Caki2 (cell line): ENCODE data around the gene ST6GALNAC6. TPM values are rescaled to one million over a fixed set of nuclear protein-coding genes. Genes with fewer than 3 reads are reported as not detected.
A peak's percentile ranks its signal among the peaks of the same experiment; 100 is the strongest.

Source experiments
- DNase-seq: peaks from one replicate; pipeline ENCODE4 v3.0.0-alpha.2; 2015; ENCODE audit warnings: low read depth
- in situ Hi-C: cut with HindIII; loops from 2 replicates; pipeline ENCODE4 v1.10.0; 2016; ENCODE audit warnings: low sequenced_read_pairs, low pct_unique_long_range_greater_than_20kb, mixed read lengths
- total RNA-seq: library from RNA; depleted of rRNA; stranded (reverse); fragments of >200 nt; shearing (Covaris generic); gene quantifications from 2 replicates; pipeline ENCODE4 v1.2.3, GENCODE V29; 2014; ENCODE audit warnings: low replicate concordance

ST6GALNAC6 gene
- total RNA-seq, 1 experiment from 2014 or later: 22.8 TPM

- no peak for DNase-seq
- in situ Hi-C loops: no loop called here
Measured at GRCh38 chr9:127936347-127936852, 37.0 kb upstream of the ST6GALNAC6 start.

DNA sequence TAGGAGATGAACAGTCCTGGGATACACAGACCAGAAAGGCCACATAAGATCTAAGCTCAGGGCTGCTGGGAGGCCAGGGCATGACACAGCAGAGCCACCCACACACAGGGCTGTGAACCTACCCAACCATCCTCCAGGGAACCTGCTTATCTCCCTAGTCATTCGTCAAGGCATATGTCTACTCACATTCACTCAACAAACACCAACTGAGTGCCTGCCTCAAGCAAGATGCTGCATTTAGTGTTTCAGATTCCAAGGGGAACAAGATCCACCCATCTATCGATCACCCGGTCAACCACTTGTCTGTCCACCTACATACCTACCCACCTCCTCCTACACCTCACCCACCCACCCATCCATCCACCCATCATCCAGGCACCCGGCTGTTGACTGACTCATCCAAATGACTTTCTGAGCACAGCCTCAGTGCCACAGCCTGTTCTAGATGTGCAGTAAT, 36.4 kb upstream of the ST6GALNAC6 start:
- in situ Hi-C loops: no loop called here
- DNase-seq: no peak

GRCh38 chr9:127934986-127935385, 35.6 kb upstream of the ST6GALNAC6 start:
- DNase-seq: no peak
- in situ Hi-C loops: no loop called here

DNA sequence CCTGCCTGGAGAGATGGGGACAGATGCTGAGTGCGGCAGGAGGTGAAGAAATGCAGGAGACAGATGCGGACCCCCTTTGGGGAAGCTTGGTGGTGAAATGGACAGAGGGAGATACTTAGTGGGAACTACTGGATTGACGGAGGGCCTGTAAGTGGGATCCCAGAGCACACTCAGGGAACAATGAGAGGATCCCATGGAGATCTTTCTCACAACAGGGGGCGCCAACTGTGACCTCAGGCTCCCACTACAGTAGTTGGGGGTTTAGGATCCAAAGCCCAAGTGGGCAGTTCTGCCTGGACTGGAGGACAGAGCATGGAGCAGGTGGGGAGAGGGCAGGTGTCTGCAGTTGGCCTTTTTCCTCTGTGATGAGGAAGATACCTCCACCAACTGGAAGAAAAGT, 34.8 kb upstream of the ST6GALNAC6 start:
- DNase-seq: no peak
- in situ Hi-C loops: no loop called here

GRCh38 chr9:127931092-127931881, 31.9 kb upstream of the ST6GALNAC6 start:
- in situ Hi-C loops: no loop called here
- peak; percentile 93 for DNase-seq

DNA sequence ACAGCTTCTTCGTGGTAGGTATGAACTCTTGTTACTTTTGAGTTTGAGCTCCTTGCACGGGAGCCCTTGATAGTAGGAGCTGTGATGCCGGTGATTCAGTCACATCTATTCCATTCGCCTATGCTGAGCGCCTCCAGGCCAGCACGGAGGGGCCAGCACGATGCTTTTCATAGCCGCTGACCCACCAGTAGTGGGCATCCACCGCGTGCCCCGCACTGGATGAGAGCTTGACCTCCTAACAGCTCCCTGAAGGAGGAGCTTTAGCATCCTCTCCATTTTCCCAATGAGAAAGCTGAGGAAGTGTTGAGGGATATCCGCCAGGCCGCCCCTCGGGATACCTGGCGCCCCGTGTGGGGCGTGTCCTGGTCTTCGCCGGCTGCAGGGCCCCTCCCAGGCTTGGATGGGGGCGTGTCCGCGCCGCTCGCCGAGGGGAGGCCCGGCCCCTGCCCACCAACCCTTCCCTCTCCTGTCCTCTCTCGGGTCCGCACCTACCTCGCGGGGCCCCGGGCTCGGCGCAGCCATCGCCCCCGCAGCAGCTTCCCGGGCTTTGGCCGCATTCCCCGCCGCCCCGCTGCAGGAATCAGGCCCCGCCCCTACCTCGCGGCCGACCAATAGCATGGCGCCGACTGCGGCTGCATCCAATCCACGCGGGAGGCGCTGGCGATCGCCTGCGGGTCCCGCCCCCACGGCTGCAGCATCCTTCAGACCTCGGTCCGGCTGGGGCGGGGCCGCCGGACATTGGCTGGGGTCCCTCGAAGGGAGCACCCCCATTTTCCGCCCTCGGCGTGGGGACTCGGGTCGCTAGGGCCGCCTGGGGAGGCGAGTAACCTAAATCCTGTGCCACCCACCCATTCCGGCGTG, 31.1 kb upstream of the ST6GALNAC6 start, which contains the start of gene PIP5KL1:
TSS of gene PIP5KL1 (minus strand) at position 547 of the 861 bp plus-strand sequence. CDS start at position 522, 25 bp downstream.
- peak; percentile 82 for DNase-seq
- in situ Hi-C loops: no loop called here

DNA sequence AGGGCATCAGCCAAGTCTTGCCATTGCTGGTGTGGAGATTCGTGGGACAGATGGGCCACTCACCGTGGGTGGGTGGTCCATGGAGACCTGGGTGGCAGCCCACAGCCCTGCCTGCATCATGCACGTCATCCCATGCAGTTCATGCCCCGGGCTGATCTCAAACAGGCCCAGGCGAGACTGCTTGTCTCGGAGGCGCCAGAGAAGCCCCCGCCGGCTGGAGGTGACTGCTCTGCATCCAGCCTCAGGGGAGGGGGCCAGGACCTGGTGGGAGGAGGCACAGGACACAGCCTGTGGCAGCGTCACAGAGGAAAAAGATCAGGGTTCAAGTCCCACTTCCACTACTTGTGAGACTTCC, 30.2 kb upstream of the ST6GALNAC6 start:
- in situ Hi-C loops: no loop called here
- DNase-seq: no peak

- no peak for DNase-seq
- in situ Hi-C loops: no loop called here
Measured at GRCh38 chr9:127928676-127929624, 29.5 kb upstream of the ST6GALNAC6 start.

DNA sequence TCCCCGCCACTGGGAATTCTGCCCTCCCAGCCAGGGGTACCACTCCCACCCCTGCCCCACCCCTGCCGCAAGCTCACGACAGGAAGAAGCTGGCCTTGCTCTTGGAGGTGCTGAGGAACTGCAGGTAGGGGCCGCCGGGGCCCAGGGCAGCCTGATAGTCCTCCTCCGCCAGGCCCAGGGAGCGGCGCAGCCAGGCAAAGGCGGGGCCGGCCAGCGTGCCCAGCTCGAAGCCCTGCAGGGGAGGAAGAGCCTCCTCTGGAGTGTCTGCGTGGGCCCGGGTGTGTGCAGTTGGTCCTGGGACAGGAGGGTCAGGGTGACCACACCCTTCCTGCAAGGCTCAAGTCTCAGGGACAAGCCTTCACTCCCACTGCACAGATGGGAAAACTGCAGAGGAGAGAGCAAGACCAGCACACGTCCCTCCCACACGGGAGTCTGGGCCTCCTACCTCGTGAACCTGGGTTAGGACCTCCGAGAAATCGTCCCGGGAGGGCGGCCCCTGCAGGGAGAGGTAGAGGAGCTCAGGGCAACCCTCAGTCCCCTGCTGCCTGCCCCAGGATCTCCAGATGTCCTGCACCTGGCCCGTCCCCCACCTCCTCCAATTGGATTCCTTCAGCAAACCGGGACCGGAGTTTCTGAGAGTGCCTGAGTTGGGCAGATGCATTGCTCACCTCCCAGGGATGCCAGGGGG, 28.7 kb upstream of the ST6GALNAC6 start:
- in situ Hi-C loops: no loop called here
- DNase-seq: no peak

DNA sequence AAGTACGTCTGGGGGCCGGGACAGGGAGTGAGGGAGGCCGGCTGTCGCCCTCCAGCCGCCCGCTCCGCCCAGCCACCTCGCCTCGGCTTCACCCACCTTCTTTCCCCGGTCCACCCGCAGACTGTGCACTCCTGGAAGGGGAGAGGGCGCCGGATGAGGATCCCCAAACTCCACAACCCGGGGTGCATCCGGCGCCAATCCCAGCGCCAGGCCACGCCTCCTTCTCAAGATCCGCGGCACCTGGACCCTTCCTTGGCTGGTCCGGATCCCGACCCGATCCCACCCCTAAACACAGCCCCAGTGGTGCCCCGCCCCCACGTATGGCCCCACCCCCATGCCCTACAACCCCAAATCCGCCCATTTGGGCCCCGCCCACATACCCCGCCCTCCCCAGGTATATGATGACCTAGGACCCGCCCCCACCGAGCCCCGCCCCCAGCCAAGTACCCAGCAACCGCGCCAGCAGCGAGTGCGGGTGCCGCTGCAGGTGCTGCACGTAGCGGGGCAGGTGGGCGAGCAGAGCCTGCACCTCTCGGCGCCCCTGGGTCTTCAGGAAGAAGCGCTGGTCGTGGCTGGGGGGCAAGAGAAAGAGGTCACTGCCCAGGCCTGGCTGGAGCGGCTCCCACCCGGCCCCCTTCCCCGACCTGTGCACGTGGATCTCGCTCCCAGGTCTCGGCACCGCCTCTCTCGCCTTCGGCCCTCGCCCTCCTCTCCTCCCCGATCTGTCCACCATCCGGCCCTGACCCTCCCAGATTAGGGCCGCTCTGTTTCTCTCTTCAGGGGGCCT, 28.0 kb upstream of the ST6GALNAC6 start:
- no peak for DNase-seq
- in situ Hi-C loops: no loop called here

GRCh38 chr9:127926906-127927200, 27.4 kb upstream of the ST6GALNAC6 start:
- DNase-seq: no peak
- in situ Hi-C loops: no loop called here

DNA sequence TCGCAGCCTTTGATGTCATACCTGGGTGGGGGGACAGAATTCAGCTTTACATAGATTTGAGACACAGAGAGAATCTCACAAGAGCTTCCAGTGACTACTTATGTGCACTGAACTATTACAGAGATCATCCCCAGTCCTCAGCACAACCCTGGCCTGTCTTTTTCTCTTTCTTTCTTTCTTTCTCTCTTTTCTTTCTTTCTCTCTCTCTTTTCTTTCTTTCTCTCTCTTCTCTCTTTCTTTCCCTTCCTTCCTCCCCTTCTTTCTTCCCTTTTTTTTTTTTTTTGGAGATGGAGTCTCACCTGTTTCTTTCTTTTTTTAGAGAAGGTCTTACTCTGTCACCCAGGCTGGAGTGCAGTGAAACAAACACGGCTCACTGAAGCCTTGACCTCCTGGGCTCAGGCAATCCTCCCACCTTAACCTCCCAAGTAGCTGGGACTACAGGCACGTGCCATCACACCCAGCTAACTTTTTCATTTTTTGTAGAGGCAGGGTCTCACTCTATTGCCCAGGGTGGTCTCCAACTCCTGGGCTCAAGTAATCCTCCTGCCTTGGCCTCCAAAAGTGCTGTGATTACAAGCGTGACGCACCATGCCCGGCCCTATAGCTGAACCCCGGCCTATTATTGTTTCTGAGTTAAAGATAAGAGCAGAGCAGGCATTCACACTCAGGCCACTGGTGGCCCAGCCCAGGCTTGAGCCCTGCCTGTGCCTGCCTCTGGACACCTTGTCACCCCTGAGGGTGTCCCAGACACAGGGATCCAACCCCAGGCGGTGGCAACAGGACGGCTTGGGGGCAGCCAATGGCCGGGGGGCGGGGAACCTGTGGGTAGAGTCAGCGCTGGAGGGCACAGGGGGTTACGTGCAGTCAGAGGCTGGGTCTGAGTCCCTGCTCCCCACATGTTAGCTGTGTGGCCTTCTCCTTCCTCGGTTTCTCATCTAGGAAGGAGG, 26.8 kb upstream of the ST6GALNAC6 start:
- no peak for DNase-seq
- in situ Hi-C loops: no loop called here

GRCh38 chr9:127924736-127925444, 25.5 kb upstream of the ST6GALNAC6 start:
- in situ Hi-C loops: no loop called here
- DNase-seq: no peak

- in situ Hi-C loops: no loop called here
Measured at GRCh38 chr9:127923771-127924170, 24.4 kb upstream of the ST6GALNAC6 start.

DNA sequence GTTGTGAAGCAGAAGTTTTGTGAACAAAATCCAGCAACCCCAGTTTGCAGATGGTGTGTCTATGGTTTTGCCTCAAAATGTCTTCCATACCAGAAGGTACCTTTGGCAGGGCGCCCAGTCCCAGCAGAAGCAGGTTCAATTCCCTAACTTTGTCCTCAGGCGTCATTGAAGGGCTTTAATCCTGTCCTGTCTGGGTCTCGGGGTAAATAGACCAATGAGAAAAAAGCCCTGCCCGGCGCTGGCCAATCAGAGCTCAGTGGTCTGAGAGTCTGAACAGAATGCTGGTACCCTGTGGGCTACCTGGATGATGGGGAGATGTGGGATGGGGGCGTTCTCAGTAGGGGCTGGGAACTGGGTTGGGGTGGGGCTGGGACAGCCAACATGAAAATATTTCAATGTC, 23.6 kb upstream of the ST6GALNAC6 start:
- in situ Hi-C loops: no loop called here
- no peak for DNase-seq

More at GRCh38 chr9:127923771-127924170, 24.4 kb upstream of the ST6GALNAC6 start:
- no peak for DNase-seq
